Adrenal gland (tissue), 12 donors: ENCODE data around the gene SYNPO. TPM values are rescaled to one million over a fixed set of nuclear protein-coding genes. Genes with fewer than 3 reads are reported as not detected.

Source experiments
- DNase-seq, 7 donors: peaks; one replicate each; pipeline ENCODE4 v3.0.0-alpha.2; 2019 to 2020
- H3K27ac ChIP-seq, 5 donors: fragments of 200-600 bp; sonication (generic) in 4 of 5; 1 replicate in 3 of 5; 2 replicates in 2 of 5; pipeline versions ENCODE4 v1.5.1 to v1.8.0; 2016 to 2020; ENCODE audit warnings: mild to moderate bottlenecking in 1 of 5
- H3K27me3 ChIP-seq: fragments of 200-600 bp; 2 replicates; pipeline ENCODE4 v1.8.0; 2021
- H3K36me3 ChIP-seq, 2 donors: fragments of 200-600 bp; replicated peaks in 1 of 2; 1 replicate in 1 of 2; 2 replicates in 1 of 2; pipeline versions ENCODE4 v1.5.1 to v1.8.0; 2018 to 2022
- H3K4me1 ChIP-seq, 2 donors: fragments of 200-600 bp; replicated peaks in 1 of 2; 1 replicate in 1 of 2; 2 replicates in 1 of 2; pipeline versions ENCODE4 v1.5.1 to v1.8.0; 2018 to 2021
- H3K4me3 ChIP-seq, 4 donors: fragments of 200-600 bp; sonication (generic) in 3 of 4; one replicate each; pipeline ENCODE4 v1.5.1; 2016 to 2018
- H3K9me3 ChIP-seq, 3 donors: fragments of 200-600 bp; sonication (generic) in 1 of 3; replicated peaks in 1 of 3; 1 replicate in 2 of 3; 2 replicates in 1 of 3; pipeline versions ENCODE4 v1.5.1 to v1.8.0; 2016 to 2021
- POLR2A ChIP-seq, 2 donors: fragments of 450-650 bp; IDR thresholded peaks; one replicate each; pipeline ENCODE4 v1.6.1; 2017; ENCODE audit warnings: antibody characterized with exemption in 2 of 2, mild to moderate bottlenecking in 2 of 2, moderate library complexity in 1 of 2
- WGBS, 4 donors: extraction: QIAGEN DNeasy Blood & Tissue Kit in 2 of 4; methylation state at CpG; one replicate each; pipeline versions ENCODE4 v1.1.5 to v1.1.7; 2013 to 2017; 5-methylcytosine and 5-hydroxymethylcytosine counted together
- intact Hi-C, 2 donors: fragments of 100-400 bp; cut with DNase I; formaldehyde crosslinking; loops; one replicate each; pipeline versions ENCODE4 v1.14.1 to v1.15.0; 2022 to 2023
- polyA plus RNA-seq, 3 donors: library from polyadenylated mRNA; stranded (reverse); fragments of 200-250 nt in 2 of 3; fragments of 350-450 nt in 1 of 3; fragmentation: Illumina TruSeq in 1 of 3; extraction: RNeasy Lipid Tissue Mini Kit (QIAGEN cat#74804) in 1 of 3; gene quantifications; one replicate each; pipeline ENCODE4 v1.2.3, GENCODE V29; 2013 to 2014
- total RNA-seq, 9 donors: library from RNA; depleted of rRNA in 4 of 9; stranded (reverse); fragments of >200 nt in 4 of 9; fragments of 120-200 nt in 1 of 9; fragmentation: NEBNext Ultra II Directional in 1 of 9; extraction: Animal tissue kit (Norgen Biotek cat#: 25700) in 1 of 9; gene quantifications; one replicate each; pipeline versions ENCODE4 v1.1.0 to v1.2.4, GENCODE V29; 2013 to 2023
- TF ChIP-seq, protein P1 (sequence below), 6 experiments: fragments of 450-650 bp in 4 of 6; fragments of 200-600 bp in 2 of 6; sonication (generic) in 1 of 6; IDR thresholded peaks; 1 replicate in 5 of 6; 2 replicates in 1 of 6; pipeline versions ENCODE4 v1.5.1 to v1.8.0; 2016 to 2021; ENCODE audit warnings: antibody characterized with exemption in 6 of 6, mild to moderate bottlenecking in 2 of 6, moderate library complexity in 1 of 6
- donor health status: healthy with polysubstance abuse.
- donor health status: Bipolar disorder and iron deficiency.
- donor health status: DM: yes; HTN: yes; CAD: no.
- donor health status: DM: no; HTN: no; CAD: no.
- donor health status: DM: no; HTN: no; CAD: no.
- donor health status: DM: yes; HTN: yes; CAD: no.

Gene SYNPO
- total and polyA plus RNA-seq, 12 donors: 10.0 to 293 (median 104) TPM

DNA sequence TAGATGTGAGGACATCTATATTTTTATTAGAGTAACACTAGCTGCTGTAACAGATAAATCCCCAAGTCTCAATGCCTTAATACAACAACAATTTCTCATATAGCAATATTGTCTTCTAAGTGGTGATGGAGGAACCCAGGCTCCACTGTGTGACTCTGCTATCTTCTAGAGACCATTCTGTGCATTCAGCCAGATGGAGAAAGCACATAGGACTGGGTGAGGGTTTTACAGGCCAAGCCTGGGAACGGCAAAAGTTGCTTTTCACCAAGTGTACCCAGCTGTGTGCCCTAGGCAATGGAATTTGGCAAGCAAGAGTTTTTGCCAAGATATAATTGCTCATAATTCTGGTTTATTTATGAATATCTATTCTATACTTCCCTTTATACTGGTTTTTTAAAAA is 48.7 kb downstream of the SYNPO start:
- H3K27ac ChIP-seq: no peak overlapping the region
- H3K9me3 ChIP-seq: no peaks in the 10 kb centered on the region
- H3K4me1 ChIP-seq: no peaks in the 10 kb centered on the region
- no peaks in the 10 kb centered on the region for H3K27me3 ChIP-seq
- no peak for DNase-seq
- WGBS, 4 donors: 79 to 94% (median 90%) methylated on average over 1 of the region's 1 CpG
- no peak overlapping the region for H3K4me3 ChIP-seq
- peaks cover 0 to 38% of the 10 kb centered on the region in 2 donors for H3K36me3 ChIP-seq
- TF ChIP-seq POLR2A (IDR thresholded peaks at IDR 0.05): no peak
- TF ChIP-seq, protein P1, sequence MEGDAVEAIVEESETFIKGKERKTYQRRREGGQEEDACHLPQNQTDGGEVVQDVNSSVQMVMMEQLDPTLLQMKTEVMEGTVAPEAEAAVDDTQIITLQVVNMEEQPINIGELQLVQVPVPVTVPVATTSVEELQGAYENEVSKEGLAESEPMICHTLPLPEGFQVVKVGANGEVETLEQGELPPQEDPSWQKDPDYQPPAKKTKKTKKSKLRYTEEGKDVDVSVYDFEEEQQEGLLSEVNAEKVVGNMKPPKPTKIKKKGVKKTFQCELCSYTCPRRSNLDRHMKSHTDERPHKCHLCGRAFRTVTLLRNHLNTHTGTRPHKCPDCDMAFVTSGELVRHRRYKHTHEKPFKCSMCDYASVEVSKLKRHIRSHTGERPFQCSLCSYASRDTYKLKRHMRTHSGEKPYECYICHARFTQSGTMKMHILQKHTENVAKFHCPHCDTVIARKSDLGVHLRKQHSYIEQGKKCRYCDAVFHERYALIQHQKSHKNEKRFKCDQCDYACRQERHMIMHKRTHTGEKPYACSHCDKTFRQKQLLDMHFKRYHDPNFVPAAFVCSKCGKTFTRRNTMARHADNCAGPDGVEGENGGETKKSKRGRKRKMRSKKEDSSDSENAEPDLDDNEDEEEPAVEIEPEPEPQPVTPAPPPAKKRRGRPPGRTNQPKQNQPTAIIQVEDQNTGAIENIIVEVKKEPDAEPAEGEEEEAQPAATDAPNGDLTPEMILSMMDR (IDR thresholded peaks at IDR 0.05): no peak
- intact Hi-C loops: no loop called here

DNA sequence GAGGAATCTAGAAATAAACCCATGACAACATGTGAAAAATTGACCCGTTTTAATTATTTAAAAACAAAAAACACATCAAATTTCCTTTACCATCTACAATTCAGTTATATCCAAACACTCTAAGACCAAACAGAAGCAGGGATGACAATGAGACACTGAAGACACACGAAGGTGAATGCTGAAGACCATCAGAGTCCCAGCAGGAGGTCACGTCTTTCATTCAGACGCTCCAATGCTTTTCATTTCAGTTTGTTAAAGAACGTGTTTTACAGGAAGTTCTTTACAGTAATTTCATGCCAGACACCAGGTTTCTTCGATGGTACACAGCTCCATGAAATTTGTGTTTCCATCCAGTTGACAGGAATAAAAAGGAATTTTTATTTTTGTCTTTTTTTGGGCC is 50.3 kb downstream of the SYNPO start:
- Histone ChIP-seq H3K36me3 (peaks cover 0 to 55% of the 10 kb centered on the region in 2 donors), H3K27ac (no peak overlapping the region), H3K27me3 (no peaks in the 10 kb centered on the region), H3K4me3 (no peak overlapping the region), H3K4me1 (no peaks in the 10 kb centered on the region), H3K9me3 (no peaks in the 10 kb centered on the region)
- 80 to 84% (median 82%) methylated on average over 6 of the region's 6 CpGs for WGBS, 4 donors
- no peak for DNase-seq
- TF ChIP-seq, protein P1 (IDR thresholded peaks at IDR 0.05): no peak
- TF ChIP-seq POLR2A (IDR thresholded peaks at IDR 0.05): no peak
- intact Hi-C loops: no loop called here

DNA sequence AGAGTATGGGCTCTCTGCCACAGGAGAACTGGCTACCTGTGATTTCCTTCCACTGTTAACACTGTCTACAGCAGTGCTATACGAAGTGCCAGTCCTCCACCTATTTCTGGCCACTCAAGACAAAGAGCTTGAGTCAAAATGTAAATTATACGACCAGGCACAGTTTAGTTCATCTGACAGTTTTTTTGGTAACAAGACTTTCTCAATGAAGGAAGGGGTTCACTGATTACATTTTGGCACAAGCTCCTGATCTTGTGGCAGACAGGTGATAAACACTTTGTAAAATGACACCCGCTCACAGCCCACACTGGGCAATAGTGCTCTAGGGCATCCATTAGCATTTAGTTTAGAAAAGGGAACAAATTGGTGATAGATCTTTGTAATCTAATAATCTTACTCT is 51.8 kb downstream of the SYNPO start:
- no peak for DNase-seq
- Histone ChIP-seq H3K4me1 (no peaks in the 10 kb centered on the region), H3K9me3 (no peaks in the 10 kb centered on the region), H3K27ac (no peak overlapping the region), H3K36me3 (peaks cover 0 to 70% of the 10 kb centered on the region in 2 donors), H3K27me3 (no peaks in the 10 kb centered on the region), H3K4me3 (no peak overlapping the region)
- intact Hi-C loops: no loop called here
- TF ChIP-seq, protein P1 (IDR thresholded peaks at IDR 0.05): no peak
- TF ChIP-seq POLR2A (IDR thresholded peaks at IDR 0.05): no peak
- WGBS, 4 donors: 82 to 95% (median 85%) methylated on average over 3 of the region's 3 CpGs

DNA sequence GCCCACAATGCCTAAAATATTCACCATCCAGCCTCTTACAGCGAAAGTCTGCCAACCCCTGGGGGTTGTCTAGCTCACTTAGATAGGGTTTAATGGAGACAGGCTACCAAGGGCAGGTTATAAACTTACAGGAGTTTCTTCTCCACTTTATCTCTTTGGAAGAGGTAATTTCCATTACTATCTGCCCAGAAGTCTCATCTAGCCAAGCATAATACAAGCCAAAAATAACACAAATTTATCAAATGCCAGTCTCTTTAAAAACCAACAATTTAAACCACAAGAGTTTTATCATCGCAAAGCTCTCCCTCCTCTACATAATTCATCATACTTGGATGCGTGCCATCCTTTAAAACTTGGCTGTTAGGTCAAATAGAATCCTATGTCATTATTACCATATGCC is 54.2 kb downstream of the SYNPO start:
- 53 to 59% (median 57%) methylated on average over 3 of the region's 3 CpGs for WGBS, 4 donors
- no peaks in the 10 kb centered on the region for H3K9me3 ChIP-seq
- H3K36me3 ChIP-seq: peaks cover 0 to 88% of the 10 kb centered on the region in 2 donors
- peaks cover 2 to 11% of the 10 kb centered on the region in 2 donors for H3K4me1 ChIP-seq
- no peak overlapping the region for H3K4me3 ChIP-seq
- peak overlapping the region in 2 of 5 donors; percentile 26 to 35 for H3K27ac ChIP-seq
- intact Hi-C loops: no loop called here
- H3K27me3 ChIP-seq: no peaks in the 10 kb centered on the region
- peak in 2 of 7 donors; percentile 28 to 29 for DNase-seq
- TF ChIP-seq, protein P1 (IDR thresholded peaks at IDR 0.05): no peak
- no peak for TF ChIP-seq POLR2A (IDR thresholded peaks at IDR 0.05)
